Upper lobe of left lung (tissue), 4 donors: ENCODE data around the gene TMEM178A.

ENCODE experiments used
- CTCF ChIP-seq, 6 experiments: fragments of 450-650 bp in 4 of 6; fragments of 200-600 bp in 2 of 6; sonication (generic) in 2 of 6; IDR thresholded peaks; one replicate each; pipeline ENCODE4 v1.5.1; 2016 to 2019; ENCODE audit warnings: antibody characterized with exemption in 6 of 6
- POLR2A ChIP-seq, 4 donors: fragments of 450-650 bp; IDR thresholded peaks; one replicate each; pipeline ENCODE4 v1.5.1; 2016 to 2017; ENCODE audit warnings: antibody characterized with exemption in 4 of 4, mild to moderate bottlenecking in 2 of 4
- POLR2AphosphoS5 ChIP-seq, 2 donors: sonication (generic); formaldehyde crosslinking; IDR thresholded peaks; one replicate each; pipeline ENCODE4 v1.5.1; 2017; ENCODE audit warnings: antibody characterized with exemption in 2 of 2

GRCh38 chr2:39678170-39678569 lies 12.5 kb downstream of the TMEM178A start:
- TF ChIP-seq POLR2AphosphoS5 (IDR thresholded peaks at IDR 0.05) (no peak), CTCF (IDR thresholded peaks at IDR 0.05) (no peak), POLR2A (IDR thresholded peaks at IDR 0.05) (no peak)
